SK-N-SH treated with all-trans-retinoic acid at 6 μM for 48 hours (cell line): ENCODE measurements around the gene URI1.

Experiments
- ATAC-seq: fragments of 200-7000 bp; cut with Tn5 transposase; 3 replicates; pipeline ENCODE4 v1.9.1; 2020; ENCODE audit warnings: mild to moderate bottlenecking, moderate library complexity
- ARNTL ChIP-seq: fragments of 450-650 bp; formaldehyde crosslinking; IDR thresholded peaks from 2 replicates; pipeline ENCODE4 v1.5.0; 2020; ENCODE audit warnings: low read depth, mild to moderate bottlenecking, moderate library complexity, borderline replicate concordance
- BACH2 ChIP-seq: fragments of 250-450 bp; sonication (Bioruptor Pico); IDR thresholded peaks from 2 replicates; pipeline ENCODE4 v1.9.0; 2021; ENCODE audit warnings: mild to moderate bottlenecking, borderline replicate concordance
- CSDC2 ChIP-seq: fragments of 250-450 bp; sonication (Bioruptor Pico); IDR thresholded peaks from 2 replicates; pipeline ENCODE4 v1.5.0; 2020; ENCODE audit warnings: mild to moderate bottlenecking, moderate library complexity
- ESRRG ChIP-seq: fragments of 250-450 bp; sonication (Bioruptor Pico); IDR thresholded peaks from 2 replicates; pipeline ENCODE4 v1.6.1; 2021; ENCODE audit warnings: mild to moderate bottlenecking
- ISL1 ChIP-seq: fragments of 250-450 bp; sonication (Bioruptor Pico); IDR thresholded peaks from 2 replicates; pipeline ENCODE4 v2.1.2; 2022; ENCODE audit warnings: mild to moderate bottlenecking, moderate library complexity
- OSR1 ChIP-seq: fragments of 250-450 bp; sonication (Bioruptor Pico); IDR thresholded peaks from 2 replicates; pipeline ENCODE4 v1.8.0; 2022; ENCODE audit warnings: moderate library complexity, mild to moderate bottlenecking, inconsistent platforms
- PPARA ChIP-seq: fragments of 250-450 bp; sonication (Bioruptor Pico); IDR thresholded peaks from 2 replicates; pipeline ENCODE4 v1.5.0; 2020; ENCODE audit warnings: mild to moderate bottlenecking, borderline replicate concordance
- SNAI2 ChIP-seq: fragments of 250-450 bp; sonication (Bioruptor Pico); IDR thresholded peaks from 2 replicates; pipeline ENCODE4 v1.5.0; 2020; ENCODE audit warnings: mild to moderate bottlenecking, moderate library complexity
- TCF4 ChIP-seq: fragments of 250-450 bp; sonication (Bioruptor Pico); IDR thresholded peaks from 2 replicates; pipeline ENCODE4 v1.8.0; 2021; ENCODE audit warnings: mild to moderate bottlenecking, moderate library complexity, borderline replicate concordance
- TOX ChIP-seq: fragments of 250-450 bp; sonication (Bioruptor Pico); IDR thresholded peaks from 2 replicates; pipeline ENCODE4 v1.8.0; 2021; ENCODE audit warnings: mild to moderate bottlenecking, moderate library complexity, borderline replicate concordance
- ZC3H10 ChIP-seq: fragments of 250-450 bp; sonication (Bioruptor Pico); IDR thresholded peaks from 2 replicates; pipeline ENCODE4 v1.5.1; 2021; ENCODE audit warnings: mild to moderate bottlenecking, moderate library complexity
- ZFP3 ChIP-seq: fragments of 250-450 bp; sonication (Bioruptor Pico); IDR thresholded peaks from 2 replicates; pipeline ENCODE4 v1.5.0; 2020; ENCODE audit warnings: mild to moderate bottlenecking, moderate library complexity
- ZNF565 ChIP-seq: fragments of 450-650 bp; formaldehyde crosslinking; conservative IDR thresholded peaks from 2 replicates; pipeline ENCODE4 v1.5.0; 2020; ENCODE audit warnings: low read depth, mild to moderate bottlenecking, moderate library complexity
- ZNF8 ChIP-seq: fragments of 450-650 bp; formaldehyde crosslinking; IDR thresholded peaks from 2 replicates; pipeline ENCODE4 v1.5.0; 2020; ENCODE audit warnings: mild to moderate bottlenecking, moderate library complexity
- TF ChIP-seq, protein P1 (sequence below): fragments of 250-450 bp; sonication (Bioruptor Pico); IDR thresholded peaks from 2 replicates; pipeline ENCODE4 v1.5.1; 2020; ENCODE audit warnings: low read depth, mild to moderate bottlenecking, moderate library complexity
- TF ChIP-seq, protein P2 (sequence below): fragments of 250-450 bp; sonication (Bioruptor Pico); IDR thresholded peaks from 2 replicates; pipeline ENCODE4 v1.5.1; 2021; ENCODE audit warnings: mild to moderate bottlenecking, moderate library complexity
- TF ChIP-seq, protein P3 (sequence below): fragments of 250-450 bp; sonication (Bioruptor Pico); IDR thresholded peaks from 2 replicates; pipeline ENCODE4 v1.8.0; 2021; ENCODE audit warnings: low read depth, mild to moderate bottlenecking, moderate library complexity, borderline replicate concordance
- TF ChIP-seq, protein P4 (sequence below): fragments of 250-450 bp; sonication (Bioruptor Pico); IDR thresholded peaks from 2 replicates; pipeline ENCODE4 v1.5.0; 2020; ENCODE audit warnings: mild to moderate bottlenecking, moderate library complexity

Gene URI1

DNA sequence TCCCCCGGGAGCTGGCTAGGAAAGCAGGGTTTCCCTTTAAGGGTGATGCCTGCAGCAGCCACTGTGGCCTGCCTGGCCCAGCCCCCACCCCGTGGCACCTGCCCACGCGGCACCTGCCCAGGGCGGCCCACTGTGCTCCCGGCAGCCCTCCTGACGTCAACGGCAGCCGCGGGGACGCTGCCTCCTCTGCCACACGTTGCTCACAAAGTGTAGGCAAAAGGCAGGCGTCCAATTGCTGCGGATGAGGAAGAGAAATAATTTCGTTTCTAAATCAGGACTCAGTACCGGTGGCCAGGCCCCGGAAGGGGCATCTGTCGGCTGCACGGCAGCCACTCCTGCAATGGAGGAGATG lies 122.3 kb downstream of the URI1 start:
- TF ChIP-seq SNAI2 (CRISPR knock-in tag) (no peak), TOX (CRISPR knock-in tag) (no peak), OSR1 (CRISPR knock-in tag) (no peak), ZNF565 (CRISPR knock-in tag) (no peak), PPARA (CRISPR knock-in tag) (no peak), ESRRG (no peak), ARNTL (CRISPR knock-in tag) (no peak), BACH2 (CRISPR knock-in tag) (no peak), ISL1 (CRISPR knock-in tag) (no peak), ZFP3 (CRISPR knock-in tag) (no peak), ZC3H10 (CRISPR knock-in tag) (no peak), TCF4 (CRISPR knock-in tag) (no peak), ZNF8 (CRISPR knock-in tag) (no peak)
- TF ChIP-seq, protein P1, sequence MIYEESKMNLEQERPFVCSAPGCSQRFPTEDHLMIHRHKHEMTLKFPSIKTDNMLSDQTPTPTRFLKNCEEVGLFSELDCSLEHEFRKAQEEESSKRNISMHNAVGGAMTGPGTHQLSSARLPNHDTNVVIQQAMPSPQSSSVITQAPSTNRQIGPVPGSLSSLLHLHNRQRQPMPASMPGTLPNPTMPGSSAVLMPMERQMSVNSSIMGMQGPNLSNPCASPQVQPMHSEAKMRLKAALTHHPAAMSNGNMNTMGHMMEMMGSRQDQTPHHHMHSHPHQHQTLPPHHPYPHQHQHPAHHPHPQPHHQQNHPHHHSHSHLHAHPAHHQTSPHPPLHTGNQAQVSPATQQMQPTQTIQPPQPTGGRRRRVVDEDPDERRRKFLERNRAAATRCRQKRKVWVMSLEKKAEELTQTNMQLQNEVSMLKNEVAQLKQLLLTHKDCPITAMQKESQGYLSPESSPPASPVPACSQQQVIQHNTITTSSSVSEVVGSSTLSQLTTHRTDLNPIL (CRISPR knock-in tag), result no peak
- TF ChIP-seq, protein P2, sequence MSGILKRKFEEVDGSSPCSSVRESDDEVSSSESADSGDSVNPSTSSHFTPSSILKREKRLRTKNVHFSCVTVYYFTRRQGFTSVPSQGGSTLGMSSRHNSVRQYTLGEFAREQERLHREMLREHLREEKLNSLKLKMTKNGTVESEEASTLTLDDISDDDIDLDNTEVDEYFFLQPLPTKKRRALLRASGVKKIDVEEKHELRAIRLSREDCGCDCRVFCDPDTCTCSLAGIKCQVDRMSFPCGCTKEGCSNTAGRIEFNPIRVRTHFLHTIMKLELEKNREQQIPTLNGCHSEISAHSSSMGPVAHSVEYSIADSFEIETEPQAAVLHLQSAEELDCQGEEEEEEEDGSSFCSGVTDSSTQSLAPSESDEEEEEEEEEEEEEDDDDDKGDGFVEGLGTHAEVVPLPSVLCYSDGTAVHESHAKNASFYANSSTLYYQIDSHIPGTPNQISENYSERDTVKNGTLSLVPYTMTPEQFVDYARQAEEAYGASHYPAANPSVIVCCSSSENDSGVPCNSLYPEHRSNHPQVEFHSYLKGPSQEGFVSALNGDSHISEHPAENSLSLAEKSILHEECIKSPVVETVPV (CRISPR knock-in tag), result no peak
- TF ChIP-seq, protein P3, sequence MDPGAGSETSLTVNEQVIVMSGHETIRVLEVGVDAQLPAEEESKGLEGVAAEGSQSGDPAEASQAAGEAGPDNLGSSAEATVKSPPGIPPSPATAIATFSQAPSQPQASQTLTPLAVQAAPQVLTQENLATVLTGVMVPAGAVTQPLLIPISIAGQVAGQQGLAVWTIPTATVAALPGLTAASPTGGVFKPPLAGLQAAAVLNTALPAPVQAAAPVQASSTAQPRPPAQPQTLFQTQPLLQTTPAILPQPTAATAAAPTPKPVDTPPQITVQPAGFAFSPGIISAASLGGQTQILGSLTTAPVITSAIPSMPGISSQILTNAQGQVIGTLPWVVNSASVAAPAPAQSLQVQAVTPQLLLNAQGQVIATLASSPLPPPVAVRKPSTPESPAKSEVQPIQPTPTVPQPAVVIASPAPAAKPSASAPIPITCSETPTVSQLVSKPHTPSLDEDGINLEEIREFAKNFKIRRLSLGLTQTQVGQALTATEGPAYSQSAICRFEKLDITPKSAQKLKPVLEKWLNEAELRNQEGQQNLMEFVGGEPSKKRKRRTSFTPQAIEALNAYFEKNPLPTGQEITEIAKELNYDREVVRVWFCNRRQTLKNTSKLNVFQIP, result no peak
- ATAC-seq, result no peak

DNA sequence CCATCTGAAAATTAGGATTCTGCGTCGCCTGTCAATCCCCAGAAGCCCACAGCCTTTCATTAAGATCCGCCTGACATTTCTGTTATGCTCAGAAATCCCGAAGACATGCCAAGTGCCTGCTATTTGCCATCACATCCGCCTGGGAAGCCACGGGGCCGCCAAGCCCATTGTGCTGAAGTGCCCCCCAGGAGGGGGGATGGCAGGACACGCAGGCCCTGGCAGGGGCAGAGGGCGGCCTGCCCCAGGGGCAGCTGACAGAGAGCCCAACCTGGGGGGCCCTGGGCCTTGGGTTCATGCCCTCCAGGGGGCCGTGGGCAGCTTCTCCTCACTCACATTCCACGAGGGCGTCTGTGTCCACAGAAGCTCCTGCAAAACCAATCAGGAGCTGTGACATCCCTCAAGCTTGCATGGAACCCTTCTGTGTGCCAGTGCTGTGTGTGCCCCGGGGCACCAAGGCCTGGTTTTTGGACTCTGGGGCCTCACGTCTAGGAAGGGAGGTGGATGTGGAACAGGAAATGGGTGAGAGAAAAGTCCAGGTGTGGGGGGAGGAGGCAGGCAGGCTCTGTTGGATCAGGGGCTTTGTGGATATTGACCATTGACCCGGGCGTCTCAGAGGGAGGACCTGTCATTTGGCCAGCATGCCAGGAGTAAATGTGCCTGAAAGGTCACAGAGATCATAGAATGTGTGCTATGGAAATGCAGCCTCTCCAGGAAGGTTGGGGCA lies 122.9 kb downstream of the URI1 start:
- no peak for TF ChIP-seq TCF4 (CRISPR knock-in tag)
- TF ChIP-seq TOX (CRISPR knock-in tag), result no peak
- TF ChIP-seq CSDC2 (CRISPR knock-in tag), result no peak
- ATAC-seq, result no peak

DNA sequence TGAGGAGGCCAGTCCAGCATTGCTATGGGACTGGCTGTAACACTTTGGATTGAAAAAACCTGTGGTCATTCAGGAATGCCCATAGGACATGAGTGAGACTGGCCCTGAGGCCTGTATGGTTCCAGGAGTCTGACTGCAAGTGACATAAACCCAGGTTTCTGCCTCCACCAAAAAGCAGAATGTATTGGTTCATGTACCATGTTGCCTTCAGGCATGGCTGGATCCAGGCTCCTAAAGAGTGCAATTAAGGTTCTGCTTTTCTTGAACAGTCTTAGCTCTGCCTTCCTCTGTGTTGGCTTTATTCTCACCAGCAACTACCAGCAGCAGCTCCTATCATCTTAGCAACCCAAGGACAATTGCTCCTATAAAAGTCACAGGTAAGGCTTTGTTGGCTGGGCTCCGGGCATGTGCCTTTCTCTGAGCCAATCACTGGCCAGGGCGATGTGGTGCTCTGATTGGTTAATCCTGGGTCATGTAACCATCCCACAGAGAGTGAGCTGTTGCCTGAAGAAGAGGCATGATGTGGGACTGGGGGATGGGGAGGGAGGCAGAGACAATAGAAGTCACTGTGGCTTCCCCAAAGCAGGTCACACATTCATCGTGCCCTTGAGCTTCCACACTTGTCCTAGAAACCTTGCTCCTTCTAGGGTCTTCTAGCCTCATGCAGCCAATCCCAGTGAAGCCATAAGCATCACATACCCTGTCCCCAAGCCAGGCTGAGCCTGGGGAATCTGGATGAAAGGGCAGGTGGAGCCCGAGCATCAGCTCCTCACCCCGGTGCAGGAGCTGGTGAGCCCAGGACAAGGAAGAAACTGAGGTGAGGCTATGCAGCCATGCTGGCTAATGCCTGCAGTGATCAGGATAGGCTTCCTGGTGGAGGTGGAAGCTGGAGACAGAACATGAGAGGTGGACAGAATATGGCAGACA lies 123.9 kb downstream of the URI1 start:
- ATAC-seq, result no peak

More for the DNA sequence above, 123.9 kb downstream of the URI1 start:
- TF ChIP-seq CSDC2 (CRISPR knock-in tag), result no peak
- TF ChIP-seq, protein P3, result no peak
- TF ChIP-seq, protein P4, sequence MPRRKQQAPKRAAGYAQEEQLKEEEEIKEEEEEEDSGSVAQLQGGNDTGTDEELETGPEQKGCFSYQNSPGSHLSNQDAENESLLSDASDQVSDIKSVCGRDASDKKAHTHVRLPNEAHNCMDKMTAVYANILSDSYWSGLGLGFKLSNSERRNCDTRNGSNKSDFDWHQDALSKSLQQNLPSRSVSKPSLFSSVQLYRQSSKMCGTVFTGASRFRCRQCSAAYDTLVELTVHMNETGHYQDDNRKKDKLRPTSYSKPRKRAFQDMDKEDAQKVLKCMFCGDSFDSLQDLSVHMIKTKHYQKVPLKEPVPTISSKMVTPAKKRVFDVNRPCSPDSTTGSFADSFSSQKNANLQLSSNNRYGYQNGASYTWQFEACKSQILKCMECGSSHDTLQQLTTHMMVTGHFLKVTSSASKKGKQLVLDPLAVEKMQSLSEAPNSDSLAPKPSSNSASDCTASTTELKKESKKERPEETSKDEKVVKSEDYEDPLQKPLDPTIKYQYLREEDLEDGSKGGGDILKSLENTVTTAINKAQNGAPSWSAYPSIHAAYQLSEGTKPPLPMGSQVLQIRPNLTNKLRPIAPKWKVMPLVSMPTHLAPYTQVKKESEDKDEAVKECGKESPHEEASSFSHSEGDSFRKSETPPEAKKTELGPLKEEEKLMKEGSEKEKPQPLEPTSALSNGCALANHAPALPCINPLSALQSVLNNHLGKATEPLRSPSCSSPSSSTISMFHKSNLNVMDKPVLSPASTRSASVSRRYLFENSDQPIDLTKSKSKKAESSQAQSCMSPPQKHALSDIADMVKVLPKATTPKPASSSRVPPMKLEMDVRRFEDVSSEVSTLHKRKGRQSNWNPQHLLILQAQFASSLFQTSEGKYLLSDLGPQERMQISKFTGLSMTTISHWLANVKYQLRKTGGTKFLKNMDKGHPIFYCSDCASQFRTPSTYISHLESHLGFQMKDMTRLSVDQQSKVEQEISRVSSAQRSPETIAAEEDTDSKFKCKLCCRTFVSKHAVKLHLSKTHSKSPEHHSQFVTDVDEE (CRISPR knock-in tag), result no peak
- TF ChIP-seq ZNF565 (CRISPR knock-in tag), result no peak
